Occipital lobe (tissue), 2 donors: Measurements from ENCODE around the gene TMEM120B. TPM values are rescaled to one million over a fixed set of nuclear protein-coding genes. Genes with fewer than 3 reads are reported as not detected.

Source experiments
- DNase-seq: peaks from one replicate; lab custom pipeline; 2025; lab: John Stamatoyannopoulos, UW
- total RNA-seq: library from RNA; depleted of rRNA; stranded (reverse); fragments of >200 nt; gene quantifications from one replicate; pipeline ENCODE4 v1.2.3, GENCODE V29; 2014

TMEM120B gene
- total RNA-seq, 1 donor from 2014 or later: 13.7 TPM

DNA sequence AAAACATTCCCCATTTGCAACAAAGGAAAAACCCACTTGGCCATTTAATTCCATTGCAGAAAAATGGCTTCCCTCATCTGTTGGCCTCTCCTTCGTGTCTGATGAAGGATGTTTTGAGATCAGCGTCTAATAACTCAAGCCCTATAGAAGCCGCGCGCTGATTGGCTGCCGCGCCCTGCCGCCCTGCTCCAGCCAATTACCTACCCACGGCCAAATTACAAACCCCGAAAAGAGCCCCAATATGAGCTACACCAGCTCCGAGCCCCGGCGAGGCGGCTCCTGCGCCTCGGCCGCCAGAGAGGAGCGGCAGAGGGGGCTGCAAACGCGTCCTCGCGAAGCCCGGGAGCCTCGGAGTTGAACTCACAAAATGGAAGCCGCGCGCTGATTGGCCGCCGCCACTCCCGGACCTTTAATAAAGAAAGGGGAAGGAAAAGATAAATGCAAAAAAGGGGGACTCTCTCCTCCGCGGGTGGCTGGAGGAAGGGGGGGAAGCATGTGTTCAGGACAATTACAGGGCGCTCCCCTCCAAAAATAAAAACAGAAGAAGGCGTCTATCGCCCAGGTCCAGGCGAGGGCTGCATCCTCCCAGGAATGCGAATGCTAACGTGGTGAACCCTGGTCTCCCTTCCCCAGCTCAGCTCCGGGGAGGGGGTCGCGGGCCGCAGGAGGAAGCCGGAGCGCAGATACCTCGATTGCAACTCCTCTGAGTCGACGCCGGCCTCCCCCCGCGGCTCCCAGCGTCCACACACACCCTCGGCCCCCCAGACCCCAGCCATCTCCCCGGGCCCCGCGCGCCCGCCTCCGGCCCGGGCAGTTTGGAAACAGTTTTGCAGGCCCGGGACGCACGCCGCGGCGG lies 90.5 kb downstream of the TMEM120B start:
- DNase-seq: peak; percentile 90

DNA sequence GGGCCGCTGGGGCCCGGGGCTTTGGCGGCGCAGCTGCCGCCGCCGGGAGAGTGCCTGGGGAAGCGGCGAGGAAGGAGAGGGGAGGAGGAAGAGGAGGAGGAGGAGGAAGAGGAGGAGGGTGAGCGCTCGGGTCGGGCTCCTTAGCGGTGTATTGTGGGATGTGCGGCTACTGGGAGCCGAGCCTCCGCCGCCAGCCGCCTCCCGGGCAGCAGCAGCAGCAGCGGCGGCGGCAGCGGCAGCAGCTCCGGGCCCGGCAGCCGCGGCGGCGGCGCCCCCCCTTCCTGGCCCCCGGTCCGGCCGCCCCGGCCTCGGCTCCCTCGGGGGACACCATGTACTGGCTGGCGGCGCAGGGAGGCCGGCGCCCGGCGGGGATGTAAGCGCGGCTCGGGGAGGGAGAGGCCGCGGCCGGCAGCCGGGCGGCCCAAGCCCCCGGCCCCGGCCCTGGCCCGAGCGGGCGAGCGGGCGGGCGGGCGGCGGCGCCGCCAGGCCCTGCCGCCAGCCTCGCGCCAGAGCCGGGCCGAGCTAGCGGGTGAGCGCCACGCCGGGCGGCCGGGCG lies 91.4 kb downstream of the TMEM120B start, which contains the start of gene SETD1B:
SETD1B (plus strand) TSS at position 149 of the 556 bp plus-strand sequence. CDS start 729 bp downstream, outside the sequence.
- DNase-seq: peak; percentile 34

- no peak for DNase-seq
Observed at GRCh38 chr12:121804417-121805111, 92.0 kb downstream of the TMEM120B start.

- no peak for DNase-seq
Observed at GRCh38 chr12:121805171-121806008, 92.8 kb downstream of the TMEM120B start.

DNA sequence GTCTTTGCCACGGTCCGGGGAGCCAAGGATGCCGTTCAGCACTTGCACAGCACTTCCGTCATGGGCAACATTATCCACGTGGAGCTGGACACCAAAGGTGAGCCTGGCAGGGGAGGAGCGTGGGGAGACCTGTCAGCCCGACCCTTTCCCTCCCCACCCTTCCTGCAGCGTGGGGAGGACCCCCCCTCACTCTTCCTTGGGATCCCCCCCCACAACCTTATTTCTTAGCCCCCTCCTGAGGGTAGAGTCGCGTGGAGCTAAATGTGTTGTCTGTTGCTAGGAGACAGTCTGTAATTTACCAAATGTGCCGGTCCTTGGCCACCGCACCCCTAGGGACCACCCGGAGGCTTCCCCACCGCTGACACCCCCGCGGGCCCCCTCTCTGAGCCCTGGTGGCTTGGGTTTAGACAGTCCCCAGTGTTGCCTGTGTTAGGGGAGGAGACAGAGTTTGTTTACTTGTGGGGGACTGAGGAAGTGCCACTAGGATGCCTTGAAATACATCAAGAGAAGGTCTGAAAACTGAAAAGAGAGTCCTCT lies 93.5 kb downstream of the TMEM120B start:
- no peak for DNase-seq

- DNase-seq: no peak
Observed at GRCh38 chr12:121806546-121807423, 94.2 kb downstream of the TMEM120B start.

- no peak for DNase-seq
Observed at GRCh38 chr12:121807642-121808347, 95.2 kb downstream of the TMEM120B start.

DNA sequence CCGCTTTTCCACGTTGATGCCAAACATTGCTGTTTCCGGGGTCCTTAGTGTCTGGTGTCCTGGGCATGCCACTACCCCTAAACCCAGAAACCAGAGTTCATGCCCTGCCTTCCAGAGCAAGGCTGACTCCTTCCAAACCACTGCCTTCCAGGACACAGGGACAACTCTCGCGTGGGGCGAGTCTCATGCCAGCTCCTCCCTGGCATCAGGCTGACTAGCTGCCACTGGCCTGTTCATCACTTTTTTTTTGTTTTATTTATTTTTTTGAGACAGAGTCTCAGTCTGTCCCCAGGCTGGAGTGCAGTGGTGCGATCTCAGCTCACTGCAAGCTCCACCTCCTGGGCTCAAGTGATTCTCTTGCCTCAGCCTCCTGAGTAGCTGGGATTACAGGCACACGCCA lies 96.1 kb downstream of the TMEM120B start:
- DNase-seq: no peak

DNA sequence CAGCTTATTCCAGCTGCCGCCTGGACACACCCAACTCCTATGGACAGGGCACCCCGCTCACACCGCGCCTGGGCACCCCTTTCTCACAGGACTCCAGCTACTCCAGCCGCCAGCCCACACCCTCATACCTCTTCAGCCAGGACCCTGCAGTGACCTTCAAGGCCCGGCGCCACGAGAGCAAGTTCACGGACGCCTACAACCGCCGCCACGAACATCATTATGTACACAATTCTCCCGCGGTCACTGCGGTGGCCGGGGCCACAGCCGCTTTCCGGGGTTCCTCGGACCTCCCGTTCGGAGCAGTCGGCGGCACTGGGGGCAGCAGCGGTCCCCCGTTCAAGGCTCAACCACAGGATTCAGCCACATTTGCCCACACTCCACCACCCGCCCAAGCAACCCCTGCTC lies 97.2 kb downstream of the TMEM120B start:
- DNase-seq: no peak

- DNase-seq: no peak
Observed at GRCh38 chr12:121810234-121810817, 97.8 kb downstream of the TMEM120B start.

DNA sequence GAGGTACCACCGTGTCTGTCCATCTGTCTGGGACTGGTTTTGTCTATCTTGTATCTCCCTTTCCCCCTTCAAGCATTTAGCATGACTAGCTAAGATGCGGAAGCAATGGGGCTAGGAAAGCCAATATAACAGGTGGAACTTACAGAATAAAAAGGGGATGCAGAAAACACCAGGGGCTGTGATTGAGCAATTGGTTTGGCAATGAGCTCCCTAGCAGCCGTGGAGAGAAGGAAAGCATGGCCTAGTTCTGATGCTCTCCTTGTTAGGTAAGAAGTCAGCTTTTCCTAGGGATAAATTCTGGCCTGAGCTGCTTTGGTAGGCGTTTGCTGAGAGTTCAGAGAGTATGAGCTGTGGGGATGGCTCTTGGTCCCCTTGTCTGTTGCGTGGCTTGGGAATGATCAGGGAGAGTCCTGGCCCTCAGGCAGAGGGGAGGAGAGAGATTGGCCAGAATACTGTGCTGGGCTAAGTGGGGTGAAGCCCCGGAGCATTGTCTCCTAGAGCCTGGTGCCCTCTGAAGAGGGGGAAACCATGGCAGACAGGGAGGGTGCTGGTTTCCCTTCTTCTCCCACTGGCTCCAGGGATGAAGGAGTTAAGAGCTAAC lies 98.4 kb downstream of the TMEM120B start:
- DNase-seq: no peak

DNA sequence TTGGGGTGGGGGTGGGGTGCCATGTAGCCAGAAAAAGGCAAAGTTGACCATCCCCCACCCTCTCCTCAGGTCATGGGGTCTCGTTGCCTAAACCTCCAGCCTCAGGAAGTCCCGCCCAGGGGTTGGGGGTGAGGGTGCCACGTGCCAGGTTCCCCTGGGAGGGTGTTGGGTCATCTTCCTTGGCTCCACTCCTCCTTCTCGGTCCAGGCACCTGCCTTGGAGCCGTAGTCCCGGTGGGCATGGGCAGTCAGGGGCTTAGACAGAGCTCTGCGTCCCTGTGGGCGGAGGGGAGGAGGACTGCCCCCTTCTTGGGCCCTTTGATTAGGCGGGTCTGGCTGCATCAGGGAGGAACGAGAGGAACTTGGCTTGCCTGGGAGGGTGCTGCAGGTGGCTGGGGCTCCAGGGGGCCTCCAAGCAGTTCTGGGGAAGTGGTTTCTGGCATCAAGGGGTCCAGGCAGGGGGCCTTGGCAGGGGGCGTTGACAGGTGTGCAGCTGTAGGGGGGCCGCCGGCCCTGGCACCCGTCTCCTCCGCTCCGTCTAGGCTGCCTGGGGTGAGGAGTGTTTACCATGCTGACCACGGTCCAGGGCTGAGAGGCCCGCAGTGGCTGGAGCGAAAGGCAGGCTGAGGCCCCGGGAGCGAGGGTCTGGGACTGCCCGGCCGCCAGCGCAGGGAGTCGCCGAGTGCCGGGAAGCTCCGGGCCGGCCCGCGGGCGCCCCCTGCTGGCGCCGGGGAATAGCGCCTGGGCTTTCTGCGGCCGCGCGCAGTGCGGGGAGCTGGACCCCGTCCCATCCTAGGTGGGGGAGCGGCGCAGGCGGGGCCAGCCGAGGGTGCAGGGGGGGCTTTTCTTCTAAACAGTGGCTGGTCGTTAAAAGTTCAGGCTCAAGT lies 99.1 kb downstream of the TMEM120B start:
- no peak for DNase-seq

- DNase-seq: peak; percentile 52
Observed at GRCh38 chr12:121812320-121812871, 99.8 kb downstream of the TMEM120B start.

GRCh38 chr12:121812921-121813896 lies 100.7 kb downstream of the TMEM120B start:
- DNase-seq: no peak

DNA sequence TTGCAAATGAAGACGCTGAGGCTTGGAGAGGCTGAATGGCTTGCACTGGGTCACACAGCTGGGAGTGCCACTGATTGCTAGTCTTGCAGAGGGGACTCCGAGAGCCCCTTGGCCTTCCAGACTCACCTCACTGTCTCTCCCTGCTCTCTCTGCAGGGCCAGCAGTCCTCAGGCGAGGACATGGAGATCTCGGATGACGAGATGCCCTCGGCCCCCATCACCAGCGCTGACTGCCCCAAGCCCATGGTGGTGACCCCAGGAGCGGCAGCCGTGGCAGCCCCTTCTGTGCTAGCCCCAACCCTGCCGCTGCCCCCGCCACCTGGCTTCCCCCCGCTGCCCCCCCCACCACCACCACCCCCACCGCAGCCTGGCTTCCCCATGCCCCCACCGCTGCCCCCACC lies 101.4 kb downstream of the TMEM120B start:
- no peak for DNase-seq
